GM18951 (cell line): ENCODE results near the gene RGS3.
A peak's percentile ranks its signal among the peaks of the same experiment; 100 is the strongest.

ENCODE experiments used
- POLR2A ChIP-seq: IDR thresholded peaks from 4 replicates; pipeline ENCODE4 v1.6.1; 2011; ENCODE audit warnings: mild to moderate bottlenecking; ENCODE audit not compliant: insufficient read length, insufficient read depth; ENCODE audit errors: extremely low read depth
- in situ Hi-C: fragments of 300-500 bp; cut with MboI; formaldehyde crosslinking; loops from one replicate; pipeline ENCODE4 v1.12.0; 2022; ENCODE audit warnings: low sequenced_read_pairs, mixed read lengths, inconsistent platforms; ENCODE audit not compliant: unreplicated experiment

Gene RGS3

GRCh38 chr9:113619491-113620376, 156.2 kb downstream of the RGS3 start:
- in situ Hi-C loops: no loop called here
- TF ChIP-seq POLR2A: no peak

- in situ Hi-C loops: no loop called here
- TF ChIP-seq POLR2A: no peak
Measured at GRCh38 chr9:113620377-113621161, 157.0 kb downstream of the RGS3 start.

DNA sequence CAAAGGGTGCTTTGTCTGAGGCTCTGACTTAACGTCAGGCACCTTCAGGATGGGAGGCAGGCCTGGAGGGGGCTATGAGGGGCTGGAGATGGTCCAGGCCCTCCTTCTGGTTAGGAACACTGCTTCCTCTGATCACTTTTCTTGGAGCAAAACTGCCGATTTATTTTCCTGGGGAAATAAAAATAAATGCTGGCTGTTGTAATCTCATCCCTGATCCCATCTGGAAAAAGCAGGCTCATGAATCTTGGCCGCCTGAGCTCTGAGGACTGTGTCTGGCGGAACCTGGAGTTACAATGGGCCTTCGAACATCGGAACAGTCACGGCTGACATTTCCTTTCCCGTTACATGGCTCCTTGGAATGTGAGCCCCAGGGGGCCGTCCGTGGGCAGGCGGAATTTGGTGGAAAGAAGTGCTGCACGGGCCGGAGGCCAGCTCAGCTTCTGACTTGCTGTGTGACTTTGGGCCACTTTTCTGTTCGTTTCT, 157.8 kb downstream of the RGS3 start:
- TF ChIP-seq POLR2A: no peak
- in situ Hi-C loops: no loop called here

- in situ Hi-C loops: no loop called here
- no peak for TF ChIP-seq POLR2A
Measured at GRCh38 chr9:113621980-113622379, 158.5 kb downstream of the RGS3 start.

DNA sequence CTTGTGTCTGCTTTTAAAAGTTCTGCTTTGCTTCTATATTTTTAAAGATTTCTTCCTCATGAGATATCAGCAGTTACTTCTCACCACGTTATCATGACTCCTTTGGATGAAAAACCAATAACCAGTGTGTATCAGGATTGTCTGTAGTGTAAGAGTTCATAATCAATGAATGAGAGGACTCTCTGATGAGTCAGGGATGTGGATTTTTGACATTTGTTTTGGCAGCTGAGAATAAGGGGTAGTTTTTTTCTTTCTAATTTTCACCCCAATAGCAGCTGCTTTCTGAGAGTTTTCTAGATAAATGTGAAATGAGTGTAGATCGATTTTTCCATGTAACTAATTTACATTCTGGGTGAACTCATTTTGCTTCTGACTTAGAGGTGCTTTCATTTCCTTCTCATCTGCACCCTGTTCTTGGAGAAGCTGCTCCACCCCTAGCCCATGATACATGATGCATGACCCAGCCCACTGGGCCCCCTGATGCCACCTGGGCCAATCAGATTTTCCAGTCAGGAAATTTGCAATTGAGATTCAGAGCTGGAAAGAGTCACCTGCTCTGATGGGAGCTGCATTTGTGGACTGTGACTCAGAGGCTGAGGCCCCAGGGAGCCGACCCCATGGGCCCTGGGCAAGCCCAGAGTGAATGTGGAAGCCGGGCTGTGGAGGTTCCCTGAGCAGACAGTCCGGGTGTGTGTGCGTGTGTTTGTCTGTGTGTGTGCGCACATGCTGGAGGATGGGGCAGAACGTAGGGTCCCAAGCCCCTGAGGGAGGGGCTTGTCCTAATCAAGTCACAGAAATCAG, 159.3 kb downstream of the RGS3 start:
- in situ Hi-C loops: no loop called here
- TF ChIP-seq POLR2A: peak; percentile 37

- no peak for TF ChIP-seq POLR2A
- in situ Hi-C loops: no loop called here
Measured at GRCh38 chr9:113623851-113624485, 160.4 kb downstream of the RGS3 start.

- TF ChIP-seq POLR2A: no peak
- in situ Hi-C loops: no loop called here
Measured at GRCh38 chr9:113624721-113625120, 161.2 kb downstream of the RGS3 start.

- TF ChIP-seq POLR2A: no peak
- in situ Hi-C loops: no loop called here
Measured at GRCh38 chr9:113625486-113625885, 162.0 kb downstream of the RGS3 start.

- in situ Hi-C loops: no loop called here
- no peak for TF ChIP-seq POLR2A
Measured at GRCh38 chr9:113626735-113627495, 163.4 kb downstream of the RGS3 start.

- in situ Hi-C loops: no loop called here
- no peak for TF ChIP-seq POLR2A
Measured at GRCh38 chr9:113628621-113629020, 165.1 kb downstream of the RGS3 start.

DNA sequence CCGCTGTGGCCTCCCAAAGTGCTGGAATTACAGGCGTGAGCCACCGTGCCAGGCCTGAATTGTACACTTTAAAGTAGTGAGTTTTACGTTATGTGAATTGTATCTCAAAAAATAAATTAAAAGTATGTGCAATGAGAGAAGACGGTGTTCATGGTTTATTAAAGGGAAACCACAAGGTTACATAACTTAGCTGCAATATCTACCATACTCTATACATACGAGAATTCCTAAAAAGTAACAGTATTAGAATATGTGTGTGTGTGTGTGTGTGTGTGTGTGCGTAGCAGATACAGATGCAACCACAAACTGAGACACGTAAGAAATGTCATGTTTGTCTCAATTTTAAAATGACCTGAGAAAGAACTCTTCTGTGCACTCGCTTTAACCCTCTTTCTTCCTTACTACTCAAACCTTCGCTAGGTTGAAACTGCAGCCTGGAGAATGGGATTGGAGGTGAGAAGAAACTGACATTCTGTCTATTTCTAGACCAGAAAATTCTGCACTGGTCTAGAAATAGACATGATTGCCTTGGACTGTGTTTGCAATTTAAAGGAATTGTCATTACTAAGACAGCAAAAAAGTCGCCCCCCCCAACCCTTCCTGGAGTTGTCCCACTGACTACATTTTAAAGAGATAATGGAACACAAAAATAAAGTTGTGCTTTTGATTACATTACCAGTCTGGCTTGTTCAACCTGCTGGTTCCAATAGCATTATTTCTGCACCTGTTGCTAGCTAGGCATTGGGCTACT, 167.0 kb downstream of the RGS3 start:
- in situ Hi-C loops: no loop called here
- TF ChIP-seq POLR2A: no peak
